HepG2 (cell line): ENCODE data around the gene KCNIP4. TPM values are rescaled to one million over a fixed set of nuclear protein-coding genes. Genes with fewer than 3 reads are reported as not detected.

ENCODE experiments used
- ATAC-seq: fragments of 200-7000 bp; cut with Tn5 transposase; 3 replicates; pipeline ENCODE4 v1.9.1; 2020; ENCODE audit warnings: mild to moderate bottlenecking, moderate library complexity
- BruUV-seq: library from RNA; stranded (reverse); fragments of 400-500 nt; replicated peaks from 2 replicates; lab custom pipeline; 2021; lab: Mats Ljungman, UMichigan
- CTCF ChIA-PET: fragments of 300-600 bp; formaldehyde crosslinking; extraction: SDS; loops from one replicate; lab custom pipeline; 2021; ENCODE audit warnings: low total read pairs, inconsistent platforms, low intra/inter-chr PET ratio; lab: Yijun Ruan, JAX
- POLR2A ChIA-PET: fragments of 350-600 bp; sonication (Branson Sonifier 250); formaldehyde crosslinking; loops from one replicate; lab custom pipeline; 2020; ENCODE audit warnings: antibody characterized with exemption, inconsistent platforms; lab: Yijun Ruan, JAX
- DNase-seq: peaks from one replicate; pipeline ENCODE4 v3.0.0-alpha.2; 2015; ENCODE audit warnings: low spot score
- FAIRE-seq: peaks from 3 replicates; lab custom pipeline; 2011; peaks lifted over from hg19 to GRCh38; lab: Jason Lieb, UNC
- H2AFZ ChIP-seq: one replicate; pipeline ENCODE4 v1.6.1; 2011; ENCODE audit warnings: low read length, inconsistent platforms
- H3K27ac ChIP-seq: fragments of 300-600 bp; 3 replicates; pipeline ENCODE4 v1.8.0; 2011; ENCODE audit warnings: mixed run types, mild to moderate bottlenecking, mixed read lengths, low read length, inconsistent platforms; ENCODE audit not compliant: insufficient read depth; ENCODE audit errors: extremely low read length
- H3K27me3 ChIP-seq, 2 experiments: fragments of 200-600 bp in 1 of 2; 2 replicates in 1 of 2; 3 replicates in 1 of 2; pipeline versions ENCODE4 v1.6.0 to v1.8.0; 2011; ENCODE audit warnings: low read length in 2 of 2, mild to moderate bottlenecking in 2 of 2, moderate library complexity in 2 of 2, inconsistent platforms in 1 of 2; ENCODE audit not compliant: insufficient read depth in 2 of 2, control insufficient read depth in 1 of 2
- H3K36me3 ChIP-seq, 2 experiments: fragments of 200-600 bp in 1 of 2; replicated peaks in 1 of 2; 2 replicates in 1 of 2; 3 replicates in 1 of 2; pipeline versions ENCODE4 v1.5.1 to v1.8.0; 2011; ENCODE audit warnings: low read length in 2 of 2, inconsistent platforms in 1 of 2; ENCODE audit not compliant: insufficient read depth in 2 of 2, control insufficient read depth in 1 of 2
- H3K4me1 ChIP-seq: 2 replicates; pipeline ENCODE4 v1.5.1; 2012; ENCODE audit warnings: low read length, inconsistent platforms; ENCODE audit not compliant: insufficient read depth
- H3K4me2 ChIP-seq: 2 replicates; pipeline ENCODE4 v1.6.0; 2011; ENCODE audit warnings: low read depth, low read length, inconsistent platforms
- H3K4me3 ChIP-seq, 3 experiments: fragments of 200-600 bp in 1 of 3; sonication (generic), shearing (Covaris generic) in 1 of 3; replicated peaks in 1 of 3; 2 replicates each; pipeline ENCODE4 v1.5.1; 2011 to 2016; ENCODE audit warnings: low read length in 3 of 3, inconsistent platforms in 2 of 3, low read depth in 2 of 3, mild to moderate bottlenecking in 2 of 3, control low read depth in 1 of 3, mixed read lengths in 1 of 3; ENCODE audit not compliant: insufficient read depth in 1 of 3
- H3K79me2 ChIP-seq: one replicate; pipeline ENCODE4 v1.6.1; 2011; ENCODE audit warnings: low read length, inconsistent platforms; ENCODE audit not compliant: insufficient read depth
- H3K9ac ChIP-seq: 2 replicates; pipeline ENCODE4 v1.6.0; 2011; ENCODE audit warnings: mild to moderate bottlenecking, low read depth, low read length, inconsistent platforms; ENCODE audit not compliant: insufficient read depth
- H3K9me3 ChIP-seq: 2 replicates; pipeline ENCODE4 v1.5.1; 2012; ENCODE audit warnings: mild to moderate bottlenecking, low read length
- H4K20me1 ChIP-seq: 2 replicates; pipeline ENCODE4 v1.6.0; 2011; ENCODE audit warnings: inconsistent platforms, mild to moderate bottlenecking, low read length, moderate library complexity; ENCODE audit not compliant: insufficient read depth
- ARID2 ChIP-seq: sonication (generic); formaldehyde crosslinking; IDR thresholded peaks from 2 replicates; pipeline ENCODE4 v1.8.1; 2022; ENCODE audit warnings: mild to moderate bottlenecking, missing genetic modification reagents, borderline replicate concordance
- MAZ ChIP-seq, 2 experiments: sonication (generic) in 1 of 2; formaldehyde crosslinking in 1 of 2; IDR thresholded peaks; 2 replicates each; pipeline versions ENCODE4 v1.5.0 to v1.6.1; 2012 to 2020; ENCODE audit warnings: low read depth in 2 of 2, mild to moderate bottlenecking in 2 of 2, borderline replicate concordance in 1 of 2, improper control_type of control experiment in 1 of 2, low read length in 1 of 2, missing genetic modification reagents in 1 of 2, moderate library complexity in 1 of 2
- RAD51 ChIP-seq: fragments of 450-650 bp; IDR thresholded peaks from 2 replicates; pipeline ENCODE4 v1.6.1; 2016; ENCODE audit warnings: borderline replicate concordance
- RELA ChIP-seq: sonication (generic); formaldehyde crosslinking; IDR thresholded peaks from 2 replicates; pipeline ENCODE4 v1.4.0; 2020; ENCODE audit warnings: missing genetic modification reagents
- ZNF615 ChIP-seq: sonication (generic); formaldehyde crosslinking; IDR thresholded peaks from 2 replicates; pipeline ENCODE4 v1.5.0; 2020; ENCODE audit warnings: mild to moderate bottlenecking, missing genetic modification reagents, borderline replicate concordance
- WGBS: methylation state at CpG from one replicate; pipeline ENCODE4 v1.1.6; 2017; ENCODE audit warnings: low lambda C conversion rate; 5-methylcytosine and 5-hydroxymethylcytosine counted together
- in situ Hi-C: cut with HindIII; loops from 2 replicates; pipeline ENCODE4 v1.10.0; 2017; ENCODE audit warnings: low pct_unique_long_range_greater_than_20kb; ENCODE audit not compliant: extremely low pct_ligation_motif_present
- intact Hi-C: fragments of 100-400 bp; cut with micrococcal nuclease; formaldehyde crosslinking; loops from one replicate; pipeline ENCODE4 v1.10.0; 2022; ENCODE audit not compliant: unreplicated experiment
- polyA plus RNA-seq, 8 experiments: library from polyadenylated mRNA; depleted of rRNA in 3 of 8; stranded (reverse) in 7 of 8; unstranded in 1 of 8; fragments of >200 nt; fragmentation: Illumina TruSeq in 4 of 8; extraction: Trizol in 4 of 8; gene quantifications; 2 replicates each; pipeline versions ENCODE4 v1.2.1 to v1.2.3, GENCODE V29; 2011 to 2016; ENCODE audit warnings: low read depth in 4 of 8, missing spikeins in 1 of 8, mixed read lengths in 1 of 8; ENCODE audit not compliant: insufficient read depth in 1 of 8
- total RNA-seq, 5 experiments: library from RNA; depleted of rRNA; stranded (reverse); fragments of >200 nt; fragmentation: Illumina TruSeq; extraction: Trizol; gene quantifications; 2 replicates each; pipeline ENCODE4 v1.2.3, GENCODE V29; 2016; ENCODE audit warnings: low read depth in 1 of 5
- TF ChIP-seq, protein P1 (sequence below): sonication (generic); formaldehyde crosslinking; conservative IDR thresholded peaks from 2 replicates; pipeline ENCODE4 v1.4.0; 2020; ENCODE audit warnings: missing genetic modification reagents

Gene KCNIP4
- total and polyA plus RNA-seq, 2 of the 13 experiments (the other 11 are each of a cell fraction or from before 2014, with no cell fraction given) = 0.09 TPM; not detected in 1

DNA sequence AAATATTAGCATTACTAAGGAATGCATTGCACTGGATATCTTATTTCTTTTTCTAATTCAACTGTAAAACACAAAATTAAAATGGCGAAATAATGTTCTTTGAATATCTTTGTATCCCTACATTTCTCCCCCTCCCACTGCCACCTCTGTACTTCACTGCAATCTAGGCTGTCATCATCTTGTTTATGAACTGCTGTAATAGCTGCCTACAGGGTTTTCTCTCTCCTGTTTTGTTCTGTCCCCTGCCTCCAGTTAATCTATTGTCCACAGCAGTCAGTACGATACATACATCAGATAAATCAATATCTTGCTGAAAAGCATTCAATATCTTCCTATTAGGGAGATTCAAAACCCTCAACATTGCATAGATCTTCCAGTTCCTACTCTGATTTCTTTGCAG lies 528.4 kb downstream of the KCNIP4 start (continued):
- no peak for TF ChIP-seq MAZ (IDR thresholded peaks at IDR 0.05; ENCODE audit: borderline replicate concordance, low read depth, low read length)
- TF ChIP-seq MAZ (CRISPR knock-in tag; IDR thresholded peaks at IDR 0.05; ENCODE audit: low read depth) = no peak

DNA sequence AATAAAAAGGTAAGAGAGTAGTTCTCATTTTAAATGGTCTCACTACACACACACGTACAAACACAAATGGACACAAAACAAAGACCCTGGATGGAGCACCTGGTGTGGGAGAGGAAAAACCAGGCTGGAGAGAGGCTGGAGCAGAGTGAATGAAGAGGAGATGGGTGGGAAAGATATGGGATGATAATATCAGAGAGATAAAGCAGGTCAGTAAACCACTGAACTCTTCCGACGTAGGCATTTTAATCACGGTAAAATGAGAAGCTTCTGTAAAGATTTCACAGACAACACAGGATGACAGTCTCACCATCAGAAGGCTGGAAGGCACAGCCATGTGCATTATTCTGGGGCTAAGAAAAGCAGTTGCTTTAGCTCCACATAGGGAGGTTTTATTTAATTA lies 532.8 kb downstream of the KCNIP4 start:
- Histone ChIP-seq H3K4me3 (no peak overlapping the region), H2AFZ (no peak overlapping the region), H3K36me3 (no peaks in the 10 kb centered on the region), H3K27ac (no peak overlapping the region), H3K9me3 (0 out of 2 replicates have a peak, but pooled peaks cover 11% of the 10 kb centered on the region), H3K27me3 (no peaks in the 10 kb centered on the region; a peak in 1 of 5 replicates), H3K79me2 (no peaks in the 10 kb centered on the region), H4K20me1 (no peaks in the 10 kb centered on the region), H3K4me1 (peaks cover 15% of the 10 kb centered on the region), H3K9ac (no peak overlapping the region), H3K4me2 (no peak overlapping the region)
- FAIRE-seq = no peak
- WGBS = 45% methylated on average over 4 of the region's 4 CpGs
- intact Hi-C loops (no loop called here), in situ Hi-C loops (no loop called here)
- no peak for ATAC-seq
- no peak for DNase-seq
- POLR2A ChIA-PET = no interaction called here
- CTCF ChIA-PET = no interaction called here
- no TSS peak for BruUV-seq
- TF ChIP-seq, protein P1, sequence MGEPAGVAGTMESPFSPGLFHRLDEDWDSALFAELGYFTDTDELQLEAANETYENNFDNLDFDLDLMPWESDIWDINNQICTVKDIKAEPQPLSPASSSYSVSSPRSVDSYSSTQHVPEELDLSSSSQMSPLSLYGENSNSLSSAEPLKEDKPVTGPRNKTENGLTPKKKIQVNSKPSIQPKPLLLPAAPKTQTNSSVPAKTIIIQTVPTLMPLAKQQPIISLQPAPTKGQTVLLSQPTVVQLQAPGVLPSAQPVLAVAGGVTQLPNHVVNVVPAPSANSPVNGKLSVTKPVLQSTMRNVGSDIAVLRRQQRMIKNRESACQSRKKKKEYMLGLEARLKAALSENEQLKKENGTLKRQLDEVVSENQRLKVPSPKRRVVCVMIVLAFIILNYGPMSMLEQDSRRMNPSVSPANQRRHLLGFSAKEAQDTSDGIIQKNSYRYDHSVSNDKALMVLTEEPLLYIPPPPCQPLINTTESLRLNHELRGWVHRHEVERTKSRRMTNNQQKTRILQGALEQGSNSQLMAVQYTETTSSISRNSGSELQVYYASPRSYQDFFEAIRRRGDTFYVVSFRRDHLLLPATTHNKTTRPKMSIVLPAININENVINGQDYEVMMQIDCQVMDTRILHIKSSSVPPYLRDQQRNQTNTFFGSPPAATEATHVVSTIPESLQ (CRISPR knock-in tag) = no peak
- TF ChIP-seq RELA (no peak), RAD51 (no peak), ARID2 (CRISPR knock-in tag) (no peak), ZNF615 (CRISPR knock-in tag) (no peak)
